ENCODE results near the gene SERPINA6. TPM values are rescaled to one million over a fixed set of nuclear protein-coding genes. Genes with fewer than 3 reads are reported as not detected.
"Not testable (repeated sequence)": the region's sequence is repeated elsewhere in the genome, so short reads cannot be mapped to it uniquely, and the experiment has no call there.

SERPINA6 gene
- total and polyA plus RNA-seq, 2 experiments from 2014 or later: 0.11 TPM; not detected in 1

DNA sequence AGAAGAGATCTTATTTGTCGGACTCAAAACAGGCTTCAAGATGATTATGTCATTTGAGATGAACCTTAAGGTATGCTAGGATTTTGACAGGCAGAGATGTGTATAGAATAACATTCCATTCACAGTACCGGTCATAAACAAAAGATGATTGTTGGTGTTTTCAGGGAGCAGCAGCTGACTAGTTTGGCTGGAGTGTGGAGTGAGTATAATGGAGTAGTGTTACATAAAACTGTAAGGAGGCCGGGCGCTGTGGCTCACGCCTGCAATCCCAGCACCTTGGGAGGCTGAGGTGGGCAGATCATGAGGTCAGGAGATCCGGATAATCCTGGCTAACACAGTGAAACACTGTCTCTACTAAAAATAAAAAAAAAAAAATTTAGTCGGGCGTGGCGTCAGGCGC lies 54.0 kb downstream of the SERPINA6 start:
- TF ChIP-seq, protein P1, sequence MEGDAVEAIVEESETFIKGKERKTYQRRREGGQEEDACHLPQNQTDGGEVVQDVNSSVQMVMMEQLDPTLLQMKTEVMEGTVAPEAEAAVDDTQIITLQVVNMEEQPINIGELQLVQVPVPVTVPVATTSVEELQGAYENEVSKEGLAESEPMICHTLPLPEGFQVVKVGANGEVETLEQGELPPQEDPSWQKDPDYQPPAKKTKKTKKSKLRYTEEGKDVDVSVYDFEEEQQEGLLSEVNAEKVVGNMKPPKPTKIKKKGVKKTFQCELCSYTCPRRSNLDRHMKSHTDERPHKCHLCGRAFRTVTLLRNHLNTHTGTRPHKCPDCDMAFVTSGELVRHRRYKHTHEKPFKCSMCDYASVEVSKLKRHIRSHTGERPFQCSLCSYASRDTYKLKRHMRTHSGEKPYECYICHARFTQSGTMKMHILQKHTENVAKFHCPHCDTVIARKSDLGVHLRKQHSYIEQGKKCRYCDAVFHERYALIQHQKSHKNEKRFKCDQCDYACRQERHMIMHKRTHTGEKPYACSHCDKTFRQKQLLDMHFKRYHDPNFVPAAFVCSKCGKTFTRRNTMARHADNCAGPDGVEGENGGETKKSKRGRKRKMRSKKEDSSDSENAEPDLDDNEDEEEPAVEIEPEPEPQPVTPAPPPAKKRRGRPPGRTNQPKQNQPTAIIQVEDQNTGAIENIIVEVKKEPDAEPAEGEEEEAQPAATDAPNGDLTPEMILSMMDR (IDR thresholded peaks at IDR 0.05; ENCODE audit: low read depth, low read length): no peak

DNA sequence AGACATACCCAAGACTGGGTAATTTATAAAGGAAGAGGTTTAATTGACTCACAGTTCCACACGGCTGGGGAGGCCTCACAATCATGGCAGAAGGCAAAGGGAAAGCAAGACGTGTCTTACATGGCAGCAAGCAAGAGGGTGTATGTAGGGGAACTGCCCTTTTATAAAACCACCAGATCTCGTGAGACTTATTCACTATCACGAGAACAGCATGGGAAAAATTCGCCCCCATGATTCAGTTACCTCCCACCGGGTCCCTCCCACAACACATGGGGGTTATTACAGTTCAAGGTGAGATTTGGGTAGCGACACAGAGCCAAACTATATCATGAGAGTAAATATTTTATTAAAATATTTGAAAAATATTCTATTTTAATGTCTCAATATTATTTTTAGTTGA lies 54.6 kb downstream of the SERPINA6 start:
- H3K4me1 ChIP-seq (ENCODE audit: low read depth); H3K9me3 ChIP-seq (ENCODE audit: low read depth); DNase-seq (ENCODE audit: low read depth in 1 of 2, low spot score in 1 of 2); H3K27ac ChIP-seq; H3K4me3 ChIP-seq; H3K27me3 ChIP-seq; H3K36me3 ChIP-seq: not testable (repeated sequence)

More for the DNA sequence above, 54.0 kb downstream of the SERPINA6 start:
- Histone ChIP-seq H3K36me3 (no peaks in the 10 kb centered on the region), H3K4me1 (ENCODE audit: low read depth) (no peaks in the 10 kb centered on the region), H3K27me3 (no peaks in the 10 kb centered on the region), H3K4me3 (no peak overlapping the region), H3K9me3 (ENCODE audit: low read depth) (no peaks in the 10 kb centered on the region), H3K27ac (no peak overlapping the region)
- DNase-seq (ENCODE audit: low read depth in 1 of 2, low spot score in 1 of 2): no peak

DNA sequence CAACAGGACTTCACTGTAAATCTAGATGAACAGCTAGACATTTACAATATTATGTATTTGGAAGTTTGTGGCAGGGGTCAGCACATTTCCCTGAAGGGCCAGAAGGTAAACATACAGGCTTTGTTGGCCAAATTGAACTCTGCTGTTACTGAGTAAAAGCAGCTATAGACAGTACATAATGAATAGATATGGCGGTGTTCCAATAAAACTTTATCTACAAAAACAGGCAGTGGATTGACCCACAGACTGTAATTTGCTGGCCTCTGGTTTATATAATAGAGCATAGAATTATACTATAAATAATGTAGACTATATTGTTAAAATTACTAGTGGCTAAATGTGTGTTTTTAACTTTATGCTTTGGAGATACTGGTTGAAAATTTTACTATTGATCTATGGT lies 55.8 kb downstream of the SERPINA6 start:
- H3K4me1 ChIP-seq (ENCODE audit: low read depth): no peaks in the 10 kb centered on the region

DNA sequence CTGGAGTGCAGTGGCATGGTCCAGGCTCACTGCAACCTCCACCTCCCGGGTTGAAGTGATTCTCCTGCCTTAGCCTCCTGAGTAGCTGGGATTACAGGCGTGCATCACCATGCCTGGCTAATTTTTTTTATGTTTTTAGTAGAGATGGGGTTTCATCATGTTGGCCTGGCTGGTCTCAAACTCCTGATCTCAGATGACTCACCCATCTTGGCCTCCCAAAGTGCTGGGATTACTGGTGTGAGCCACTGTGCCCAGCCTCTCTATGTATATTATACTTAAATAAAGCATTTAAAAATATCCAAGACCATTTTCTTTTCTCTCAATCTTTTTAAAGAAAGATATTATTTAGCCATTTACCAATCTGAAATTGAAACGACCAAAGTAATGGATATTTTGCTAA lies 58.9 kb downstream of the SERPINA6 start:
- H3K4me1 ChIP-seq (ENCODE audit: low read depth); H3K27ac ChIP-seq; H3K4me3 ChIP-seq; H3K36me3 ChIP-seq; DNase-seq (ENCODE audit: low read depth in 1 of 2, low spot score in 1 of 2); H3K27me3 ChIP-seq; H3K9me3 ChIP-seq (ENCODE audit: low read depth): not testable (repeated sequence)

More for the DNA sequence above, 55.8 kb downstream of the SERPINA6 start:
- no peaks in the 10 kb centered on the region for H3K36me3 ChIP-seq
- no peaks in the 10 kb centered on the region for H3K9me3 ChIP-seq (ENCODE audit: low read depth)
- no peak for DNase-seq (ENCODE audit: low read depth in 1 of 2, low spot score in 1 of 2)
- TF ChIP-seq, protein P1 (IDR thresholded peaks at IDR 0.05; ENCODE audit: low read depth, low read length): no peak
- no peak overlapping the region for H3K27ac ChIP-seq
- no peaks in the 10 kb centered on the region for H3K27me3 ChIP-seq
- no peak overlapping the region for H3K4me3 ChIP-seq

Other genes starting within 250 kb of the SERPINA6 start
- 167 and 188 TPM in 2 replicates for gene DDX24, start 242.1 kb downstream of the SERPINA6 start, total RNA-seq
- gene DDX24, start 242.1 kb downstream of the SERPINA6 start, polyA plus RNA-seq: 227 and 272 TPM in 2 replicates
- 70.1 and 75.5 TPM in 2 replicates for gene IFI27L1, start 242.0 kb downstream of the SERPINA6 start, total RNA-seq
- 95.4 and 111 TPM in 2 replicates for gene IFI27L1, start 242.0 kb downstream of the SERPINA6 start, polyA plus RNA-seq
- 1.9 and 2.6 TPM in 2 replicates for gene IFI27, start 212.6 kb downstream of the SERPINA6 start, total RNA-seq
- gene IFI27, start 212.6 kb downstream of the SERPINA6 start, polyA plus RNA-seq: 6.6 and 9.1 TPM in 2 replicates
- 257 and 537 TPM in 2 replicates for gene IFI27L2, start 193.7 kb downstream of the SERPINA6 start, total RNA-seq
- 251 and 283 TPM in 2 replicates for gene IFI27L2, start 193.7 kb downstream of the SERPINA6 start, polyA plus RNA-seq
- gene PPP4R4, start 149.0 kb downstream of the SERPINA6 start, total RNA-seq: 0.78 and 9.8 TPM in 2 replicates
- 0.59 and 0.77 TPM in 2 replicates for gene PPP4R4, start 149.0 kb downstream of the SERPINA6 start, polyA plus RNA-seq
- gene SERPINA10, start 30.1 kb downstream of the SERPINA6 start, total RNA-seq: not detected in 2 replicates
- gene SERPINA10, start 30.1 kb downstream of the SERPINA6 start, polyA plus RNA-seq: 0.13 TPM in 1 of 2 replicates, not detected in the other
- not detected in 2 replicates for gene SERPINA2, start 43.4 kb upstream of the SERPINA6 start, total RNA-seq
- not detected in 2 replicates for gene SERPINA2, start 43.4 kb upstream of the SERPINA6 start, polyA plus RNA-seq
- gene SERPINA1, start 65.3 kb upstream of the SERPINA6 start, total RNA-seq: 0.69 TPM in 1 of 2 replicates, not detected in the other
- 2.6 TPM in 1 of 2 replicates, not detected in the other for gene SERPINA1, start 65.3 kb upstream of the SERPINA6 start, polyA plus RNA-seq
- gene SERPINA11, start 129.5 kb upstream of the SERPINA6 start, total RNA-seq: not detected in 2 replicates
- gene SERPINA11, start 129.5 kb upstream of the SERPINA6 start, polyA plus RNA-seq: not detected in 2 replicates
- not detected in 2 replicates for gene SERPINA9, start 152.9 kb upstream of the SERPINA6 start, total RNA-seq
- gene SERPINA9, start 152.9 kb upstream of the SERPINA6 start, polyA plus RNA-seq: not detected in 2 replicates
- gene SERPINA12, start 186.1 kb upstream of the SERPINA6 start, total RNA-seq: not detected in 2 replicates
- gene SERPINA12, start 186.1 kb upstream of the SERPINA6 start, polyA plus RNA-seq: not detected in 2 replicates
- gene SERPINA4, start 238.1 kb upstream of the SERPINA6 start, total RNA-seq: not detected in 2 replicates
- gene SERPINA4, start 238.1 kb upstream of the SERPINA6 start, polyA plus RNA-seq: not detected in 2 replicates